Measurements from ENCODE around the gene TMEM151B. TPM values are rescaled to one million over a fixed set of nuclear protein-coding genes. Genes with fewer than 3 reads are reported as not detected.
A peak's percentile ranks its signal among the peaks of the same experiment; 100 is the strongest.

The TMEM151B gene
- polyA plus RNA-seq, 4 donors = 0.62 to 1.5 (median 1.1) TPM

GRCh38 chr6:44275749-44276648 is 5.7 kb downstream of the TMEM151B start:
- DNase-seq (ENCODE audit: low read depth in 4 of 4, low spot score in 3 of 4) = no peak

- no peak for DNase-seq (ENCODE audit: low read depth in 4 of 4, low spot score in 3 of 4)
These were observed 6.7 kb downstream of the TMEM151B start for GRCh38 chr6:44276667-44277640.

- no peak for DNase-seq (ENCODE audit: low read depth in 4 of 4, low spot score in 3 of 4)
These were observed 7.5 kb downstream of the TMEM151B start for GRCh38 chr6:44277763-44278162.

- DNase-seq (ENCODE audit: low read depth in 4 of 4, low spot score in 3 of 4) = no peak
These were observed 8.1 kb downstream of the TMEM151B start for GRCh38 chr6:44278315-44278714.

- no peak for DNase-seq (ENCODE audit: low read depth in 4 of 4, low spot score in 3 of 4)
These were observed 8.8 kb downstream of the TMEM151B start for GRCh38 chr6:44278774-44279697.

GRCh38 chr6:44284121-44284520 is 13.9 kb downstream of the TMEM151B start:
- no peak for DNase-seq (ENCODE audit: low read depth in 4 of 4, low spot score in 3 of 4)

GRCh38 chr6:44284867-44285266 is 14.6 kb downstream of the TMEM151B start:
- no peak for DNase-seq (ENCODE audit: low read depth in 4 of 4, low spot score in 3 of 4)

GRCh38 chr6:44285552-44286284 is 15.5 kb downstream of the TMEM151B start:
- DNase-seq (ENCODE audit: low read depth in 4 of 4, low spot score in 3 of 4) = no peak

- no peak for DNase-seq (ENCODE audit: low read depth in 4 of 4, low spot score in 3 of 4)
These were observed 16.0 kb downstream of the TMEM151B start for GRCh38 chr6:44286285-44286565.

GRCh38 chr6:44286747-44287146 is 16.5 kb downstream of the TMEM151B start:
- no peak for DNase-seq (ENCODE audit: low read depth in 4 of 4, low spot score in 3 of 4)

GRCh38 chr6:44289726-44290260 is 19.5 kb downstream of the TMEM151B start:
- DNase-seq (ENCODE audit: low read depth in 4 of 4, low spot score in 3 of 4) = no peak

GRCh38 chr6:44291841-44292240 is 21.6 kb downstream of the TMEM151B start:
- DNase-seq (ENCODE audit: low read depth in 4 of 4, low spot score in 3 of 4) = no peak

- no peak for DNase-seq (ENCODE audit: low read depth in 4 of 4, low spot score in 3 of 4)
These were observed 22.6 kb downstream of the TMEM151B start for GRCh38 chr6:44292661-44293365.

GRCh38 chr6:44294832-44295791 is 24.9 kb downstream of the TMEM151B start:
- no peak for DNase-seq (ENCODE audit: low read depth in 4 of 4, low spot score in 3 of 4)

GRCh38 chr6:44297063-44298038 is 27.1 kb downstream of the TMEM151B start:
- DNase-seq (ENCODE audit: low read depth in 4 of 4, low spot score in 3 of 4) = peak in 1 of 4 donors; percentile 34

GRCh38 chr6:44298055-44298803 is 28.0 kb downstream of the TMEM151B start:
- no peak for DNase-seq (ENCODE audit: low read depth in 4 of 4, low spot score in 3 of 4)

Data from left renal pelvis (tissue), 4 donors.